ENCODE measurements around the gene PDE4D. TPM values are rescaled to one million over a fixed set of nuclear protein-coding genes. Genes with fewer than 3 reads are reported as not detected.
A peak's percentile ranks its signal among the peaks of the same experiment; 100 is the strongest.

PDE4D gene
- total and polyA plus RNA-seq, 2 experiments from 2014 or later = 4.3 to 9.7 TPM

- H3K4me3 ChIP-seq = no peak overlapping the region
- peaks cover 10% of the 10 kb centered on the region; the same call in 1 of the 2 replicates for H3K27me3 ChIP-seq (replicated peaks; ENCODE audit: insufficient read depth)
- peak; percentile 65 for DNase-seq
- in situ Hi-C loops (cut with MboI) = no loop called here
- no peaks in the 10 kb centered on the region for H3K9me2 ChIP-seq (ENCODE audit: insufficient read depth)
- H3K79me2 ChIP-seq (ENCODE audit: insufficient read depth) = no peaks in the 10 kb centered on the region
- H3K36me3 ChIP-seq (ENCODE audit: low read depth) = no peaks in the 10 kb centered on the region
- no peak overlapping the region for H3K4me2 ChIP-seq (ENCODE audit: unreplicated experiment)
- H3K9me3 ChIP-seq (ENCODE audit: low read depth) = no peaks in the 10 kb centered on the region
- 0 to 3% methylated on average over 1 of the region's 1 CpG for WGBS, 2 experiments (ENCODE audit: low coverage in 1 of 2, low lambda C conversion rate in 2 of 2, missing lambda C conversion rate in 2 of 2)
- no peak overlapping the region for H3K27ac ChIP-seq
- no peak overlapping the region for H3K9ac ChIP-seq
- TF ChIP-seq EZH2phosphoT487 (IDR thresholded peaks at IDR 0.05; ENCODE audit: insufficient read depth, low read depth) (no peak), EZH2 (IDR thresholded peaks at IDR 0.05; ENCODE audit: insufficient read depth, poor library complexity, severe bottlenecking) (no peak)
- H4K20me1 ChIP-seq (ENCODE audit: insufficient read depth) = no peaks in the 10 kb centered on the region
- H3F3A ChIP-seq (ENCODE audit: insufficient read depth) = no peaks in the 10 kb centered on the region
- H2AFZ ChIP-seq = no peak overlapping the region
- no peaks in the 10 kb centered on the region for H3K4me1 ChIP-seq (ENCODE audit: insufficient read depth)
These were observed 387.1 kb downstream of the PDE4D start for GRCh38 chr5:59506285-59506877.

DNA sequence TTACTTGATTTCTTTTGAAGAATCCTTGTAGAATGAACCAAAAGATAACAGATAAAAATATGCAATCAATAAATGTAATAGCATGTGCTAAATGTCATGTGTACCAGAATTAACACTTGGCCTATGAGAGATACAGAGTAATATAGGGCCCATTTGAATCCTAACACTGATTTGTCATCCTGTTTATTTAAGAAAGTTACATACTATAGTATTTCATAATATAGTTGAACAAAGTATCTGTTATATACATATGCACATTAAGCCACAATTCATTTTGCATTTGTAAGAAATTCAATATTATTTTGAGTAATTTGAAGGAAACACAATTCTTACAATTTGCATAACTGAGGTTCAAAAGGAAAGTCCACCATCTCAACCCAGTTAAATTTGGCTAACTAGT lies 389.5 kb downstream of the PDE4D start:
- Histone ChIP-seq H3K79me2 (ENCODE audit: insufficient read depth) (no peaks in the 10 kb centered on the region), H3K9ac (no peak overlapping the region), H3F3A (ENCODE audit: insufficient read depth) (no peaks in the 10 kb centered on the region), H3K9me2 (ENCODE audit: insufficient read depth) (no peaks in the 10 kb centered on the region), H3K4me1 (ENCODE audit: insufficient read depth) (no peaks in the 10 kb centered on the region), H3K4me2 (ENCODE audit: unreplicated experiment) (no peak overlapping the region), H3K27me3 (replicated peaks; ENCODE audit: insufficient read depth) (peaks cover 24% of the 10 kb centered on the region), H3K4me3 (no peak overlapping the region), H3K9me3 (ENCODE audit: low read depth) (no peaks in the 10 kb centered on the region), H3K27ac (no peak overlapping the region), H4K20me1 (ENCODE audit: insufficient read depth) (no peaks in the 10 kb centered on the region), H2AFZ (no peak overlapping the region), H3K36me3 (ENCODE audit: low read depth) (no peaks in the 10 kb centered on the region)
- in situ Hi-C loops (cut with MboI) = no loop called here
- no peak for DNase-seq
- TF ChIP-seq EZH2phosphoT487 (IDR thresholded peaks at IDR 0.05; ENCODE audit: insufficient read depth, low read depth) (no peak), EZH2 (IDR thresholded peaks at IDR 0.05; ENCODE audit: insufficient read depth, poor library complexity, severe bottlenecking) (no peak)

DNA sequence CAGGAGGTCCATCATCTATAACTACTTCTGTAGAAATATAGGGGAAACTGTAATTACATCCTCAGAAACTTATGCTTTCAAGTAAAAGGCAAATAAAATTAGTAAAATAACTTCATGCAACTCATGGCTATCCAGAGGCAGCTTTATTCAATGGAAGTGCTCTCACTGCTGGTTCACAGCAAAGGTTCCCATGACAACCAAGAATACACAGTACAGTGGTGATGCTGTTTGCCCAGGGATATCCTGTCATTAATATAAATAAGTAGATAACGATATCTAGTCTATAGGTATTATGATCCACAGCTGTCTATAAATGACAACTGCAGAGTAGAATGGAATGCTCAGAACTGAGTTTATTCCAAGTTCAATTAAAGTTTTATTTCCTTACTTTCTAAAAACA lies 390.3 kb downstream of the PDE4D start:
- no peaks in the 10 kb centered on the region for H3F3A ChIP-seq (ENCODE audit: insufficient read depth)

DNA sequence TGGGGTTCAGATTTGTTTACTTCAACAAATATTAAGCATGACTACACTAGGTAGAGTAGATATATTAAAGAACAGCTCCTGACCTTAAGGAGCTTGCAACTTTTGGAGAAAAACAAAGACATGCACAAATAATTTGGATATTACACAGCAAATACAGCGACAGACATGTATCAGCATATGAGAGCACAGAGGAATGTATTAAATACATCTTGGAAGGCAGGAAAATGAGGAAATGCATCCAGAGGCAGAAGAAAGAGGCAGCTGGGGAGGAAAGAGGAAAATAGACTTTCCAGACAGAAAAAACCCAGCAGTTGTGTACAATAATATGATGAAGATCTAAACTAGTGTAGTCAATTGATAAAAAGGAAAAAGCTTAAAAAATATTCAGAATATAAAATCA lies 392.2 kb downstream of the PDE4D start:
- no peaks in the 10 kb centered on the region for H3F3A ChIP-seq (ENCODE audit: insufficient read depth)
- in situ Hi-C loops (cut with MboI) = no loop called here
- H3K9me2 ChIP-seq (ENCODE audit: insufficient read depth) = no peaks in the 10 kb centered on the region
- no peaks in the 10 kb centered on the region for H3K9me3 ChIP-seq (ENCODE audit: low read depth)
- H3K36me3 ChIP-seq (ENCODE audit: low read depth) = no peaks in the 10 kb centered on the region
- peaks cover 29% of the 10 kb centered on the region for H3K27me3 ChIP-seq (replicated peaks; ENCODE audit: insufficient read depth)
- H3K9ac ChIP-seq = no peak overlapping the region
- H3K27ac ChIP-seq = no peak overlapping the region
- DNase-seq = no peak
- H3K79me2 ChIP-seq (ENCODE audit: insufficient read depth) = no peaks in the 10 kb centered on the region
- no peaks in the 10 kb centered on the region for H3K4me1 ChIP-seq (ENCODE audit: insufficient read depth)
- 33 to 58% methylated on average over 1 of the region's 1 CpG for WGBS, 2 experiments (ENCODE audit: low coverage in 1 of 2, low lambda C conversion rate in 2 of 2, missing lambda C conversion rate in 2 of 2)
- H2AFZ ChIP-seq = no peak overlapping the region
- no peak overlapping the region for H3K4me3 ChIP-seq
- TF ChIP-seq EZH2 (IDR thresholded peaks at IDR 0.05; ENCODE audit: insufficient read depth, poor library complexity, severe bottlenecking) = no peak
- no peak for TF ChIP-seq EZH2phosphoT487 (IDR thresholded peaks at IDR 0.05; ENCODE audit: insufficient read depth, low read depth)
- H4K20me1 ChIP-seq (ENCODE audit: insufficient read depth) = no peaks in the 10 kb centered on the region
- no peak overlapping the region for H3K4me2 ChIP-seq (ENCODE audit: unreplicated experiment)

More for the DNA sequence above, 390.3 kb downstream of the PDE4D start:
- Histone ChIP-seq H3K4me2 (ENCODE audit: unreplicated experiment) (no peak overlapping the region), H4K20me1 (ENCODE audit: insufficient read depth) (no peaks in the 10 kb centered on the region), H3K4me3 (no peak overlapping the region), H3K9me3 (ENCODE audit: low read depth) (no peaks in the 10 kb centered on the region), H3K4me1 (ENCODE audit: insufficient read depth) (no peaks in the 10 kb centered on the region), H2AFZ (no peak overlapping the region), H3K27ac (no peak overlapping the region), H3K9me2 (ENCODE audit: insufficient read depth) (no peaks in the 10 kb centered on the region), H3K36me3 (ENCODE audit: low read depth) (no peaks in the 10 kb centered on the region), H3K27me3 (replicated peaks; ENCODE audit: insufficient read depth) (peaks cover 27% of the 10 kb centered on the region), H3K9ac (no peak overlapping the region), H3K79me2 (ENCODE audit: insufficient read depth) (no peaks in the 10 kb centered on the region)
- in situ Hi-C loops (cut with MboI) = no loop called here
- 78 to 81% methylated on average over 1 of the region's 1 CpG for WGBS, 2 experiments (ENCODE audit: low coverage in 1 of 2, low lambda C conversion rate in 2 of 2, missing lambda C conversion rate in 2 of 2)
- TF ChIP-seq EZH2phosphoT487 (IDR thresholded peaks at IDR 0.05; ENCODE audit: insufficient read depth, low read depth) (no peak), EZH2 (IDR thresholded peaks at IDR 0.05; ENCODE audit: insufficient read depth, poor library complexity, severe bottlenecking) (no peak)
- peak; percentile 21 for DNase-seq

GRCh38 chr5:59500014-59500413 lies 393.5 kb downstream of the PDE4D start:
- in situ Hi-C loops (cut with MboI) = no loop called here

More at GRCh38 chr5:59500014-59500413, 393.5 kb downstream of the PDE4D start:
- Histone ChIP-seq H3K9ac (no peak overlapping the region), H3K4me2 (ENCODE audit: unreplicated experiment) (no peak overlapping the region), H3K4me3 (no peak overlapping the region), H3K4me1 (ENCODE audit: insufficient read depth) (no peaks in the 10 kb centered on the region), H3K79me2 (ENCODE audit: insufficient read depth) (no peaks in the 10 kb centered on the region), H3K36me3 (ENCODE audit: low read depth) (no peaks in the 10 kb centered on the region), H3F3A (ENCODE audit: insufficient read depth) (no peaks in the 10 kb centered on the region), H3K9me2 (ENCODE audit: insufficient read depth) (no peaks in the 10 kb centered on the region), H2AFZ (no peak overlapping the region), H3K9me3 (ENCODE audit: low read depth) (no peaks in the 10 kb centered on the region), H4K20me1 (ENCODE audit: insufficient read depth) (no peaks in the 10 kb centered on the region), H3K27me3 (replicated peaks; ENCODE audit: insufficient read depth) (peaks cover 32% of the 10 kb centered on the region), H3K27ac (no peak overlapping the region)
- DNase-seq = no peak
- TF ChIP-seq EZH2phosphoT487 (IDR thresholded peaks at IDR 0.05; ENCODE audit: insufficient read depth, low read depth) = no peak
- TF ChIP-seq EZH2 (IDR thresholded peaks at IDR 0.05; ENCODE audit: insufficient read depth, poor library complexity, severe bottlenecking) = no peak
- 12 to 22% methylated on average over 1 of the region's 1 CpG for WGBS, 2 experiments (ENCODE audit: low coverage in 1 of 2, low lambda C conversion rate in 2 of 2, missing lambda C conversion rate in 2 of 2)

Measured in GM23248 (cell line).